Measurements from ENCODE around the gene BTG3.

DNA sequence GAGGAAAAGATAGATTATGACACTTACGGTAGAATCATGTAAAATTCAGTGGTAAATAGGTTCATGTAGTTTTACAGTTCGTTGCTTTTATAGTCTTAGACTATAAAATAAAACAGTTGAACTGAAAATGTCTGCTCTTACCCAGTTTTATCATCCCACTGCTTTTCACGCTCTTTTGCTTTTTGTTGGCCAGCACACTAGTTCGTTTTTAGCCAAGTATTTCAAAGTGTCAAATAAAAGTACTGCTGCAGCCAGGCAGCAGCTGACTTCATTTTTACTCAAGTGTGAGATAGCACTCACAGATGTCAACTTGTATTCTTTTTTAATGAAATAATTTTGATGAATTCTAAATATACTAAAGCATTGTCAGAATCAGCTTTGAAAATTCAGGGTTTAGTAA lies 18.5 kb upstream of the BTG3 start:
- no peak for TF ChIP-seq YY1 (IDR thresholded peaks at IDR 0.05; ENCODE audit: insufficient read depth, insufficient read length)
- TF ChIP-seq ZNF274 (IDR thresholded peaks at IDR 0.05; ENCODE audit: low read depth, low read length) = no peak
- TF ChIP-seq SUZ12 (IDR thresholded peaks at IDR 0.05; ENCODE audit: extremely low read depth, insufficient read depth, insufficient read length) = no peak
